Limb (tissue), 2 donors: Measurements from ENCODE around the gene ZRSR2.
"Not testable (repeated sequence)": the region's sequence is repeated elsewhere in the genome, so short reads cannot be mapped to it uniquely, and the experiment has no call there.

Experiments
- DNase-seq, 2 donors: peaks; one replicate each; pipeline ENCODE4 v3.0.0-alpha.2; 2016; ENCODE audit errors: extremely low spot score in 2 of 2

ZRSR2 gene

GRCh38 chrX:15790769-15791290 is 546 bp downstream of the ZRSR2 start:
- DNase-seq = no peak

- DNase-seq = no peak
These were observed 7.4 kb downstream of the ZRSR2 start for GRCh38 chrX:15797707-15798106.

GRCh38 chrX:15804563-15804962 is 14.3 kb downstream of the ZRSR2 start:
- DNase-seq = no peak

DNA sequence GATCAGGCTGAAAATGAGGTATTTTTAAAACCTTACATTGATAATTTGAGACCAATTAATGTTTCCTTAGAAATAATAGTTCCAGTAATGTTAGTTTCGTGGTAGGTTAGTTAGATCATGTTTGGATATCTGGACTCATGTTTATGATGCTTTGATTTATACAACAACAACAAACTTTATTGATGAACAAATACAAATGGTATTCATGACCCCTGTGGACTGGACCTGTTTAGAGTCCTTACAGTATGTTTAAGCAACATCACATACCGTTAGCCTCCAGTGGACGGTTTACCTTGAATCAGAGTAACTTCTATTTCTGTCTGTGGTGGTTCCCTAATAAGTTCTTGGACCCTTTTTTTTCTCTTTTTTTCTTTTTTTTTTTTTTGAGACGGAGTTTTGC is 18.0 kb downstream of the ZRSR2 start:
- no peak for DNase-seq

GRCh38 chrX:15812192-15812938 is 22.1 kb downstream of the ZRSR2 start:
- no peak for DNase-seq

DNA sequence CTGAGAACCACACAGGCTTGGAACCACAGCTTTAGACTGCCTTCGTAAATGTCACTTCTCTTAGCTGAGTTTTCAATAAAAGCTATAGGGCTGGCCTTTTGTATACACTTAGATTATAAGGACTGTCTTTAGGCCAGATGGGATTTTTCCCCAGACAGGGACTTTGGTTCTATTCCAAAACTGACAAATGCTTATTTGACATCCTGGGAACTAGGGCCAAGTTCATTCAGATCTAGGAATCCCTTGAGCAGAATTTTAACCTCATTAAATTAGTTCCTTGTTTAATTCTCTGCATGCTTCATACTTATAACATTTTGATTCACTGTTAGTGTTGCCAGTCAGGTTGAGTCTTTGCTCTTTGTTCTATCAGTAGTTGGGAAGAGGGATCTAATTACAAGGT is 23.1 kb downstream of the ZRSR2 start:
- DNase-seq = no peak

GRCh38 chrX:15814771-15815365 is 24.6 kb downstream of the ZRSR2 start:
- no peak for DNase-seq

GRCh38 chrX:15815779-15816437 is 25.6 kb downstream of the ZRSR2 start:
- DNase-seq = no peak

DNA sequence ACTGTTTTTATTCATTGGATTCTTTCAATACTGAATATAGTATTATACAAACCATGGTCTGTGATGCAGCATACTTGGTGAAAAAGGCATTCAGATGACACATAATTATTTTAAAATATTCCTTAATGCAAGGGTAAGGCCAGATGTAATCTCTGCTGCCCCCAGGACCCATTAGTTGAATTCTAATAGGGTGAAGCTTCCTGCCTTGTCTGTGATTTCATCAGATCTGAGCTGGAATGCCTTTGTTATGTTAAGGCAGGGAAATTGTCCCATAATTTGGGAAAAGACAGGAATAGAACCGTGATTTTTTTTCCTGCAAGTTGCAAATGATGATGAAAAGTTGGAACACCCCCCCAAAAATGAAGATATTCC is 26.1 kb downstream of the ZRSR2 start:
- no peak for DNase-seq

GRCh38 chrX:15816886-15817285 is 26.6 kb downstream of the ZRSR2 start:
- no peak for DNase-seq

DNA sequence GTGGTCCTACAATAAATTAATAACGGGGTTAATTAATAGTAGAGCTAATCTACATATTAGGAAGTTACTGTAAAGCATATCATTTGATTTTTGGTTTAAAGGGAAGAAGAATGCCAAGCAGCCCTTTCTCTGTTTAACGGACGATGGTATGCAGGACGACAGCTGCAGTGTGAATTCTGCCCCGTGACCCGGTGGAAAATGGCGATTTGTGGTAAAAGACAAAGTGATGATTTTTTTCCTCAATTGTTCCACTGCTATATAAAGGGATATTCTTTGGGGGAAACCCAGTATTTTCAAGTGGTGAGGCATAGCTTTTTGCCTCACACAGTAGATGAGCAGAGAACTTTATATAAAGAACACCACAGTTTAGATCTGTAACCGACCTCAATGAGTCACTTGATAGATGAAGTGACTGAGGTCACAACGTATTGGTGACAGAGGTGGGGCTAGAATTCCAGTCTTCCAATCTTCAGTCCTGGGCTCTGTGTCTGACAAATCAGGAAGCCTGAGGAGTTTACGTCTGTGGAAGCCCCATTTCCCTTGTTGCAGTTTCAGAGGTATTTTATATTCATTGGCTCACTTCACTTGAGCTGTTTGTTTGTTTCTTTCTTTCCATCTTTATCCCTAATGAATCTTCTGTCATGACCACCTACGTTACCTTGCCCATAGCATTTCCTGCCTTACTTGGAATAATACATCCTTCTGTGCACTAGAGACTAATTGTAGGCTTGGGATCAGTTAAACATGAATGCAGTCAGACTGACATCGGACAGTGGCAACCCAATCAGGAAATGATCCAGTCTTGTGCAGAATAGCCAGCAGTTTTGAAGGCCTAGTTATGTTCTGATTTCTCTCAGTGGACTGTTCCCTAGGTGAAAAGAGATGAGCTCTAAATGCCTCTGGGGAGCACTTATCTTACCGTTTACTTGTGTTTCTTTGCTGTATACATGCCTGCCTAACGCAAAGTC is 30.1 kb downstream of the ZRSR2 start:
- DNase-seq = no peak

- DNase-seq = no peak
These were observed 32.6 kb downstream of the ZRSR2 start for GRCh38 chrX:15822922-15823321.

GRCh38 chrX:15825936-15826335 is 35.7 kb downstream of the ZRSR2 start:
- no peak for DNase-seq

- DNase-seq = no peak
These were observed 38.9 kb downstream of the ZRSR2 start for GRCh38 chrX:15829217-15829616.

GRCh38 chrX:15831347-15831746 is 41.1 kb downstream of the ZRSR2 start:
- not testable (repeated sequence) for DNase-seq

GRCh38 chrX:15834053-15834452 is 43.8 kb downstream of the ZRSR2 start:
- DNase-seq = no peak

GRCh38 chrX:15834827-15835595 is 44.7 kb downstream of the ZRSR2 start:
- DNase-seq = no peak

GRCh38 chrX:15838017-15838416 is 47.7 kb downstream of the ZRSR2 start:
- DNase-seq = no peak

DNA sequence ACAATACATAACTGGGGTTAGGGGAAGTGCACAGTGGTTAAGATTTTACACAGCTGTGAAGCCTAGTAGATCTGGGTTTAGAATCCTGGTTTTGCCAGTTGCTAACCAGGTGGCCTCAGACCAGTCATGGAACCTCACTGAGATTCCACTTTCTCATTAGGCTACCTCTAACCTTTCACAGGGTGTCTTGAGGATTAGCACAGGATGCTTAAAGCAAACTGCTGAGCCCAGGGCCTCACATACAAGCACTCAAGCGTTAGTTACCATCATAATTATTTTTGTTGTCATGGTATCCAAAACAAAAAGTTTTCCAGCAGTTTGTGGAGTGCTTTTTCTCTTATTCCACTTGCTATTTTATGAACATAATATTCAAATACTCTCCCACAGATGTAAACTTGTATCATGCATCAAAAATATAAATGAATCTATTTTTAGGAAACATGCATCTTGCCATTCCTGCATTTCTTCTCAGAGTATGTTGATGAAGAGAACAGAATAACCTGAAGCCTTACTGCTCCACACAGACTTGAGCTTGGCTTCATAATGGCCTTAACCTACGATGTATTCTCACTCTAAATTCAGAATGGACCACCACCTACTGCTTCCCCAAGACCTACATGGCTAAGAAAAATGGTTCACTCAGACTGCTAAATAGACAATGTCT is 51.7 kb downstream of the ZRSR2 start:
- DNase-seq = no peak

DNA sequence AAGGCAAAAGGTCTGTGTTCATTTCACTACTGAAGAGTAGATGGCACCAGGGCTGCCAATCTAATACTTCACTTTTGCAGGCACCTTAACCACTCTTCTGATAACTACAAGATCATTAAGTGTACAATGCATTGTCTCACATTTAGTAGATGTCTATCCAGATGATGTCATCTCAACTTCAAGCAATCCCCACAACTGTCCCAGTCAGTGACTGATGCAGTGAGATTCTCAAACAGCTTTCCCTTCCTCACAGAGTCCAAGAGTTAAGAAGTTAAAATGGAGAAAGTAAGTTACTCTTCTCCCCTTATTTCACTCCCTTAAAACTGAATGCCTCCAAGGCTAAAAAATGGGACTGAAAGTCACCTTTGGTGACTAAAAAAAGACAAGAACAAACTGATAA is 53.7 kb downstream of the ZRSR2 start:
- DNase-seq = no peak
